ENCODE data around the gene MTUS2.

GRCh38 chr13:29039212-29039611 lies 219.1 kb downstream of the MTUS2 start:
- TF ChIP-seq CTCF (IDR thresholded peaks at IDR 0.05), result no peak
- TF ChIP-seq POLR2A (IDR thresholded peaks at IDR 0.05), result no peak
